ENCODE data around the gene GPX1.

GPX1 gene

DNA sequence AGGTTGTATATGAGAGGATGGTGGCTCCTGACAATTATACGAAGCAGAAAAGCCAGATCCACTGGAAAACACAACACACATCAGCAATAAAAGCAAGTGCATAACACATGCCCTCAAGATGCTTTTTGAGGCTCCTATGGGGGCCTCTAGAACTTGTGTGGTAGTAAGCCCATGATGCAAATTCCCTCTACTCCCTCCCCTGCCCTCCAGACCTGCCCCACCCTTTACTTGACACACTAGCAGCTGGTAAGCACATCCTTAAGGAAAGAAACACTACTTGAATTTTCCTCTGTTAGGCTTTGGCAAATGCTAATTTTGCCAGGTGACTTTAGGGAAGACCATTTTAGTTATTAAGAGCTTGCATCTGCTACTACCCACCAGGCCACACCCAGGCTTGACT, 47.5 kb downstream of the GPX1 start:
- FAIRE-seq: no peak

Data from endometrium (tissue), 2 donors.